Measurements from ENCODE around the gene TRAF6.
"Not testable (repeated sequence)": the region's sequence is repeated elsewhere in the genome, so short reads cannot be mapped to it uniquely, and the experiment has no call there.

Gene TRAF6

GRCh38 chr11:36509694-36510593 is at the start of gene TRAF6:
Gene TRAF6, minus strand, starts transcription at chr11:36510272. Its CDS starts 8,757 bp downstream, at chr11:36501515.
- peak; percentile 70 for DNase-seq

GRCh38 chr11:36558571-36559413 is 48.7 kb upstream of the TRAF6 start:
- DNase-seq, result no peak

GRCh38 chr11:36557991-36558390 is 47.9 kb upstream of the TRAF6 start:
- no peak for DNase-seq

- DNase-seq, result not testable (repeated sequence)
Observed at GRCh38 chr11:36557390-36557789, 47.3 kb upstream of the TRAF6 start.

GRCh38 chr11:36550385-36551115 is 40.5 kb upstream of the TRAF6 start:
- no peak for DNase-seq

- DNase-seq, result peak; percentile 15
Observed at GRCh38 chr11:36540998-36541397, 30.9 kb upstream of the TRAF6 start.

- DNase-seq, result no peak
Observed at GRCh38 chr11:36534276-36534840, 24.3 kb upstream of the TRAF6 start.

- peak; percentile 13 for DNase-seq
Observed at GRCh38 chr11:36532941-36533601, 23.0 kb upstream of the TRAF6 start.

- no peak for DNase-seq
Observed at GRCh38 chr11:36530840-36531239, 20.8 kb upstream of the TRAF6 start.

- DNase-seq, result no peak
Observed at GRCh38 chr11:36513965-36514364, 3.9 kb upstream of the TRAF6 start.

GRCh38 chr11:36512016-36512415 is 1.9 kb upstream of the TRAF6 start:
- DNase-seq, result no peak

GRCh38 chr11:36511062-36511461 is 990 bp upstream of the TRAF6 start:
- DNase-seq, result not testable (repeated sequence)

- DNase-seq, result peak; percentile 53
Observed at GRCh38 chr11:36510594-36510942, 496 bp upstream of the TRAF6 start.

GRCh38 chr11:36509201-36509639 is 852 bp downstream of the TRAF6 start:
- DNase-seq, result no peak

GRCh38 chr11:36508743-36509142 is 1.3 kb downstream of the TRAF6 start:
- no peak for DNase-seq

- DNase-seq, result no peak
Observed at GRCh38 chr11:36507824-36508489, 2.1 kb downstream of the TRAF6 start.

GRCh38 chr11:36501236-36501635 is 8.8 kb downstream of the TRAF6 start:
- DNase-seq, result no peak

- peak; percentile 88 for DNase-seq
Observed at GRCh38 chr11:36500315-36500721, 9.8 kb downstream of the TRAF6 start.

- no peak for DNase-seq
Observed at GRCh38 chr11:36499315-36499714, 10.8 kb downstream of the TRAF6 start.

- no peak for DNase-seq
Observed at GRCh38 chr11:36498721-36499120, 11.4 kb downstream of the TRAF6 start.

GRCh38 chr11:36493332-36493731 is 16.7 kb downstream of the TRAF6 start:
- DNase-seq, result no peak

All from NCI-H226 (cell line).